ENCODE results near the gene SEMA3A.

SEMA3A gene

DNA sequence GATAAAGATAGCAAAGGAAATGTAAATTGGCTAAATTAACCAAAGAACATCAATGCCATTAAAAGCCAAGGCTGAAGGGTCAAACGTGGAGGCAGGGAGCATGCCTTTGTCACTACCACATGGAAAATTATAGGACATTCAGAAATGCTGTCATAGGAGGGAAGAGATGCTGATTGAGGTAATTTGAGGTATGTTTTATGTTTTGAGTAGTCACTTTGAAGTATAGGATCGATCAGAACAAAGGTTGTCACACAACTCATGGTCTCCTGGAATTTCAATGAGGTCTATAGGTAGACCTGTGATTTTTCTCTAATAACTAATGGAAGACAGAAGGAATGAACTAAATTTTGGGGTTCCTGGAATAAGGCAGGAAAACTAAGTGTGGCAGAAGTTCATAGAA lies 149.8 kb downstream of the SEMA3A start:
- H3K4me3 ChIP-seq (ENCODE audit: low read depth, low read length) = no peak overlapping the region
- DNase-seq (ENCODE audit: low read depth) = no peak
- TF ChIP-seq, protein P1, sequence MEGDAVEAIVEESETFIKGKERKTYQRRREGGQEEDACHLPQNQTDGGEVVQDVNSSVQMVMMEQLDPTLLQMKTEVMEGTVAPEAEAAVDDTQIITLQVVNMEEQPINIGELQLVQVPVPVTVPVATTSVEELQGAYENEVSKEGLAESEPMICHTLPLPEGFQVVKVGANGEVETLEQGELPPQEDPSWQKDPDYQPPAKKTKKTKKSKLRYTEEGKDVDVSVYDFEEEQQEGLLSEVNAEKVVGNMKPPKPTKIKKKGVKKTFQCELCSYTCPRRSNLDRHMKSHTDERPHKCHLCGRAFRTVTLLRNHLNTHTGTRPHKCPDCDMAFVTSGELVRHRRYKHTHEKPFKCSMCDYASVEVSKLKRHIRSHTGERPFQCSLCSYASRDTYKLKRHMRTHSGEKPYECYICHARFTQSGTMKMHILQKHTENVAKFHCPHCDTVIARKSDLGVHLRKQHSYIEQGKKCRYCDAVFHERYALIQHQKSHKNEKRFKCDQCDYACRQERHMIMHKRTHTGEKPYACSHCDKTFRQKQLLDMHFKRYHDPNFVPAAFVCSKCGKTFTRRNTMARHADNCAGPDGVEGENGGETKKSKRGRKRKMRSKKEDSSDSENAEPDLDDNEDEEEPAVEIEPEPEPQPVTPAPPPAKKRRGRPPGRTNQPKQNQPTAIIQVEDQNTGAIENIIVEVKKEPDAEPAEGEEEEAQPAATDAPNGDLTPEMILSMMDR (IDR thresholded peaks at IDR 0.05; ENCODE audit: low read depth, low read length, missing control alignments) = no peak
- in situ Hi-C loops (cut with HindIII; ENCODE audit: low sequenced_read_pairs) = no loop called here

DNA sequence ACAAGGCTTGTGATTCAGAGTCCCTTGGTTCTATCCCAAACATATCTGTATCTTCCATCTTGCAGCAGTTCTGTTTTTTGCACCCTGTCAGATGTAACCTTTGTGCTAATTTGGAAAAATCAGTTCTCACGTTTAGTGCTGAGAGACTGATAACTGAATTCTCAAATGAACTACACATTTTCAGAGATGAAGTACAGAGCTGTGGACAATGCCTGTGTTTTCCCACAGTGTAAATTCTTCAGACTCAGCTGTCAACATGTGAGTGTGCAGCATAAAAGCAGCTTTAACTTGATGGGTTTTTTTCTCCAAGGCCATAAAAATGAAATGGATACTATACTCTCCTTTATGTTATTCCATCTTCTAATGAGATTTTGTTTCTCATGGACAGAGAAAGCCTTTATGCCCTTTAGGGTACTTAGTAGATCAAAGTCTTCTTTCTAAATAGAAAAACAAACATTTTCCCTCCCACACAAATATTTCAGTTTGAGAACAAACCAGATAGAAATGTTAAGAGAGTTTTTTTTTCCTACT lies 150.9 kb downstream of the SEMA3A start:
- TF ChIP-seq, protein P1 (IDR thresholded peaks at IDR 0.05; ENCODE audit: low read depth, low read length, missing control alignments) = no peak
- DNase-seq (ENCODE audit: low read depth) = no peak
- H3K4me3 ChIP-seq (ENCODE audit: low read depth, low read length) = no peak overlapping the region
- in situ Hi-C loops (cut with HindIII; ENCODE audit: low sequenced_read_pairs) = no loop called here

DNA sequence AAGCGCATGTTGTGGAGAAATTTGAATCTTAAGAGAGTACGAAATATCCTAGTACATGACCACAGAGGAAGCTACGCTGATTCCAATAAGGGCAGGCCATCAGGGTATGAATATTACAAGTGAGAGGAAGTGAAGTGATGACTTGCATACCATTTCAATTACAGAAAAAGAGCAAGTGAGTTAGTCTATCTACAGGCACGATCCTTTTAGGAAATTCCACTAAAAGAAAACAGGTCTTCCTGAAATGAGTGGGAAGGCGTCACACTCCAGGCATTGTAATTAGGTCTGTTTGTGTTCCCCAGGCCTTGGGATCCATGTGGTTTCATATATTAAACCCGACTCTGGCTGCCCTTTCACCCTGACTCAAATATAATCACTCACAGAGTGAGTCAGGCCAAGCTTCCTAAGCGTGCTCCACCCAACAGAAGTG lies 152.5 kb downstream of the SEMA3A start:
- TF ChIP-seq, protein P1 (IDR thresholded peaks at IDR 0.05; ENCODE audit: low read depth, low read length, missing control alignments) = no peak
- H3K4me3 ChIP-seq (ENCODE audit: low read depth, low read length) = no peak overlapping the region
- in situ Hi-C loops (cut with HindIII; ENCODE audit: low sequenced_read_pairs) = no loop called here
- peak; percentile 49 for DNase-seq (ENCODE audit: low read depth)

DNA sequence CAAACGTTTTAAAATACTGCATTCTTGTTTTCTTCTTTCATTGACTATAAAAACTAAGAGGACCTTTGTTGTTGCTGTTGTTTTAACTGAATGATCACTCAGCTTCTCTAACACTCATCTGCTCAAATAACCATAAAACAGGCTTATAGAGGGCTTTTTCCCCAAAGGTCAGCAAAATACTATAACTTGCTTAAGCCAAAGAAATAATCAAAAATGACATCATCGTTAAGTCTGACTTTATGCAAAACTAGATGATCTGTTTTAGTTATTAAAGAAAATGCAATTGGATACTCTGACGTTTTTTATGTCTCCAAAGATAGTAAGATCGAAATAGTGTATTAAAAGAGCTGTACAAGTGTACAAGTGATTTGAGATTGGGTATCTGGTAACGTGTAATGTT lies 152.9 kb downstream of the SEMA3A start:
- H3K4me3 ChIP-seq (ENCODE audit: low read depth, low read length) = no peak overlapping the region
- TF ChIP-seq, protein P1 (IDR thresholded peaks at IDR 0.05; ENCODE audit: low read depth, low read length, missing control alignments) = no peak
- in situ Hi-C loops (cut with HindIII; ENCODE audit: low sequenced_read_pairs) = no loop called here
- no peak for DNase-seq (ENCODE audit: low read depth)

DNA sequence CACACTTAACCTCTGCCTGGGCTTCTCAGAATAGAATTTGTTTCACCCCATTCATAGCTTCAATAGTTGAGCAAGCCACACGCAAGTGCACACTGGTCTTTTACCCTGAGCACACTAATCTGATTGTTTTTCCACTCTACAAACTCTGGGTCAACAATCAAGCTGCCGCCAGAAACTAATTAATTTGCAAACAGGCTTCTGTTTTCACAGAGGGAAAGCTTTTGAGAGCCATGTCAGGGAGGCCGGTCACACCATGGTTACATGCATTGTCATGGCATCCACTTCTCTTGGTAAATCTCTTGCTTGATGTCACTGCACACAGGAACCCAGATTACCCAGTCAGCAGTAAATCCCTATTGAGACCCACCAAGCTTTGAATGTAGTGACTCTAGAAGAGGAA lies 154.2 kb downstream of the SEMA3A start:
- in situ Hi-C loops (cut with HindIII; ENCODE audit: low sequenced_read_pairs) = no loop called here
- TF ChIP-seq, protein P1 (IDR thresholded peaks at IDR 0.05; ENCODE audit: low read depth, low read length, missing control alignments) = no peak
- DNase-seq (ENCODE audit: low read depth) = no peak
- no peak overlapping the region for H3K4me3 ChIP-seq (ENCODE audit: low read depth, low read length)

DNA sequence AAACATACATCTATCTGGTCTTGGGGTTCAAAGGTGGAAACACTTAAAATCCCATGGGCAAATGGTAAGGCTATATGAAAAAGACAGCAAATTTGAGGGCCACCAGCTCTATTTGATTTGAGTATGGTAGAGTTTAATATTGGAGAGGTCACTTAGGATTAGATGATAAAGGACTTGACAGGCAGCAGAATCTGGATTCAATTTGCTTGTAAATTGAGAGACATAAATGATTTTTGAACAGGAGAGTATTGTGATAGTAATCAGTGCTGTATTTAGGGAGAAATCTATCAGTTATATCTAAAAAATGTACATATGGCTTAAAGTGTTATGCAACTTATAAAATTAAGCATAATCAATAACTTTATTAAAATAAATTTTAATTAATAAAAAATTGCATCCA lies 155.2 kb downstream of the SEMA3A start:
- no peak overlapping the region for H3K4me3 ChIP-seq (ENCODE audit: low read depth, low read length)
- DNase-seq (ENCODE audit: low read depth) = no peak
- TF ChIP-seq, protein P1 (IDR thresholded peaks at IDR 0.05; ENCODE audit: low read depth, low read length, missing control alignments) = no peak
- in situ Hi-C loops (cut with HindIII; ENCODE audit: low sequenced_read_pairs) = no loop called here

DNA sequence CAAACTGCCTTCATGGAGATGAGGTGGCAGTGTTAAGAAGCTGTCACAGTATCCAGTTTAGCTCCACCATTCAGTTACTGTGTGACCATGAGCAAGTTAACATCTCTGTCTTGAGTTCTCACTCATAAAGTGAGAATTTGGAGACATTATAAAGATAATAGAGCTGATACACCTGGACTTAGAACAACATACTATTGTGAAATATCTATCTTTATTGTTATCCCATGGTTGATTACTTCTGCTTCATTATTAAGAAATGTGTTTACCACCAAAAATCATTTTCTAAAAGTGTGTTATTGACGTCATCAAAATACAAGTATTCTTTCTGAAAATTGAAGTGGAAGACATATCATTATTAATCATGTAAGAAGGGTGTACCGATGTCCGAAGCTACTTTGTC lies 166.9 kb downstream of the SEMA3A start:
- no peak for DNase-seq (ENCODE audit: low read depth)
- in situ Hi-C loops (cut with HindIII; ENCODE audit: low sequenced_read_pairs) = no loop called here
- no peak overlapping the region for H3K4me3 ChIP-seq (ENCODE audit: low read depth, low read length)
- TF ChIP-seq, protein P1 (IDR thresholded peaks at IDR 0.05; ENCODE audit: low read depth, low read length, missing control alignments) = no peak
